Lower leg skin (tissue), 3 donors: ENCODE results near the gene CHD6.

Source experiments
- CTCF ChIP-seq, 3 donors: fragments of 450-650 bp; IDR thresholded peaks; one replicate each; pipeline ENCODE4 v1.5.1; 2016; ENCODE audit warnings: antibody characterized with exemption in 3 of 3, mild to moderate bottlenecking in 3 of 3, moderate library complexity in 2 of 3
- POLR2A ChIP-seq, 2 donors: fragments of 450-650 bp; IDR thresholded peaks; one replicate each; pipeline ENCODE4 v1.6.1; 2016 to 2017; ENCODE audit warnings: antibody characterized with exemption in 2 of 2, mild to moderate bottlenecking in 1 of 2, moderate library complexity in 1 of 2

GRCh38 chr20:41375846-41376245, 242.3 kb downstream of the CHD6 start:
- TF ChIP-seq CTCF (IDR thresholded peaks at IDR 0.05) (no peak), POLR2A (IDR thresholded peaks at IDR 0.05) (no peak)
